PC-9 (cell line): Measurements from ENCODE around the gene FBXL5.
A peak's percentile ranks its signal among the peaks of the same experiment; 100 is the strongest.

Experiments
- CTCF ChIP-seq: fragments of 200-600 bp; sonication (generic); conservative IDR thresholded peaks from 2 replicates; pipeline ENCODE4 v1.6.1; 2017; ENCODE audit warnings: mixed run types, antibody characterized with exemption, mild to moderate bottlenecking, moderate library complexity
- EZH2 ChIP-seq: fragments of 200-600 bp; sonication (generic); IDR thresholded peaks from 2 replicates; pipeline ENCODE4 v1.8.0; 2017; ENCODE audit warnings: antibody characterized with exemption, low read depth

GRCh38 chr4:15649914-15650545, 5.1 kb downstream of the FBXL5 start:
- TF ChIP-seq CTCF (peak; percentile 66), EZH2 (no peak)
